Heart left ventricle (tissue), 13 donors: ENCODE results near the gene CCDC85C.

Experiments used
- POLR2A ChIP-seq, 2 donors: fragments of 450-650 bp; IDR thresholded peaks; one replicate each; pipeline ENCODE4 v1.6.1; 2017; ENCODE audit warnings: antibody characterized with exemption in 2 of 2, mild to moderate bottlenecking in 2 of 2, moderate library complexity in 2 of 2
- TF ChIP-seq, protein P1 (sequence below), 12 donors: fragments of 200-600 bp; sonication (generic) in 4 of 12; IDR thresholded peaks; one replicate each; pipeline versions ENCODE4 v1.5.0 to v1.8.0; 2018 to 2022; ENCODE audit warnings: antibody characterized with exemption in 12 of 12, mild to moderate bottlenecking in 5 of 12
- donor health status: ischemic (EF 13 %, LVEDD 7.1; RV severe dilation, severe dysfunction).
- donor health status: DM: no; HTN: yes; CAD: no.
- donor health status: DM: no; HTN: no; CAD: no.
- donor health status: ischemic (EF 25% LVEDD 6.9; RV normal size, moderate dysfunction).
- donor health status: ischemic (EF 25% LVEDD 5.7; RV mildly dilated, moderate dysfunction).
- donor health status: ischemic (EF 35%, LVEDD 5.7; RV mildly dilated, moderate dysfunction).
- donor health status: nonischemic (EF 11% LVEDD 7.7; RV severe dilation, severe dysfunction).
- donor health status: DM: yes; HTN: yes; CAD: no.
- donor health status: PGD.
- donor health status: ischemic (EF 29% LVEDD 5.4; RV normal size, mild dysfunction).
- donor health status: nonischemic (EF 23%, LVEDD 6.1; RV moderate dilation, normal function).

DNA sequence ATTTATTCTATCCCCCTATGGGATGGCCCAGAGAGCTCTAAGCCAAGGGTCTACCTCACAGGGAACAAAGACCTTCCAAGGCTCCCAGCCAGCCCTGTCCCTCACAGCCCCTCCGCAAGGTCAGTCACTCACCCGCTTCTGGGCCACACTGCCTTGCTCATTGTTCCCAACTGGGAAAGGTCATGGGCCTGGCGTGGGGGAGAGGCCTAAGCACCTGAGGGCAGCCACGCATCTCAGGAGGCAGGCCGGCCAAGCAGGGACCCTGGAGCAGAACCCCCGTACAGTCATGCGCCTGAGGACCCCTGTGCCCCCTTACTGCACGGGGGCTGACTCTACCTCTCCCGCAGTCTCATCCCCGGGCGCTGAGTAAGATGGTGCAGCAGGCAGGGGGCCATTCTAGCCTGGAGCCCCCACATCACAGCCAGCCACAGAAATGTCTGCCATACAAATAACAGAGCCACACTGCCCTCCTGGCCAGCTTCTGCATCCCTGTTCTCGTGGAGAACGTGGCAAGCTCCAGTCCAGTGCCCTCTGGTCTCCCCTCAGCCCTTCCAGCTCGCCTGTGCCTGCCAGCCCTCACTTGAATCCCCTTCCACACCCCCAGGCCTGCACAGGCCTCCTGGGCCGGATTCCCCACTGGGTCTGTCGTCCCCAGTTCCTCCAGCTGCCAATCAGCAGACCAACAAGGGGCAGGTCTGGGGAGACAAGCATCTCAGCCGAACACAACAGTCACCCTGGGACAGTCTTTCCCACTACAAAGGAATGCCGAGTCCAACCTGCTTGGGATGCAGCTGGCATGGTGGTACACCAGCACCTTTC is 16.3 kb downstream of the CCDC85C start:
- TF ChIP-seq, protein P1, sequence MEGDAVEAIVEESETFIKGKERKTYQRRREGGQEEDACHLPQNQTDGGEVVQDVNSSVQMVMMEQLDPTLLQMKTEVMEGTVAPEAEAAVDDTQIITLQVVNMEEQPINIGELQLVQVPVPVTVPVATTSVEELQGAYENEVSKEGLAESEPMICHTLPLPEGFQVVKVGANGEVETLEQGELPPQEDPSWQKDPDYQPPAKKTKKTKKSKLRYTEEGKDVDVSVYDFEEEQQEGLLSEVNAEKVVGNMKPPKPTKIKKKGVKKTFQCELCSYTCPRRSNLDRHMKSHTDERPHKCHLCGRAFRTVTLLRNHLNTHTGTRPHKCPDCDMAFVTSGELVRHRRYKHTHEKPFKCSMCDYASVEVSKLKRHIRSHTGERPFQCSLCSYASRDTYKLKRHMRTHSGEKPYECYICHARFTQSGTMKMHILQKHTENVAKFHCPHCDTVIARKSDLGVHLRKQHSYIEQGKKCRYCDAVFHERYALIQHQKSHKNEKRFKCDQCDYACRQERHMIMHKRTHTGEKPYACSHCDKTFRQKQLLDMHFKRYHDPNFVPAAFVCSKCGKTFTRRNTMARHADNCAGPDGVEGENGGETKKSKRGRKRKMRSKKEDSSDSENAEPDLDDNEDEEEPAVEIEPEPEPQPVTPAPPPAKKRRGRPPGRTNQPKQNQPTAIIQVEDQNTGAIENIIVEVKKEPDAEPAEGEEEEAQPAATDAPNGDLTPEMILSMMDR (IDR thresholded peaks at IDR 0.05), result no peak
- TF ChIP-seq POLR2A (IDR thresholded peaks at IDR 0.05), result no peak
